GM21825 (cell line): Measurements from ENCODE around the gene DNM1L.
"Not testable (repeated sequence)": the region's sequence is repeated elsewhere in the genome, so short reads cannot be mapped to it uniquely, and the experiment has no call there.

Experiments
- ATAC-seq: cut with Tn5 transposase; IDR thresholded peaks from one replicate; pipeline ENCODE4 v1.9.1; 2021; ENCODE audit warnings: mild to moderate bottlenecking, moderate library complexity; ENCODE audit not compliant: unreplicated experiment

Gene DNM1L

DNA sequence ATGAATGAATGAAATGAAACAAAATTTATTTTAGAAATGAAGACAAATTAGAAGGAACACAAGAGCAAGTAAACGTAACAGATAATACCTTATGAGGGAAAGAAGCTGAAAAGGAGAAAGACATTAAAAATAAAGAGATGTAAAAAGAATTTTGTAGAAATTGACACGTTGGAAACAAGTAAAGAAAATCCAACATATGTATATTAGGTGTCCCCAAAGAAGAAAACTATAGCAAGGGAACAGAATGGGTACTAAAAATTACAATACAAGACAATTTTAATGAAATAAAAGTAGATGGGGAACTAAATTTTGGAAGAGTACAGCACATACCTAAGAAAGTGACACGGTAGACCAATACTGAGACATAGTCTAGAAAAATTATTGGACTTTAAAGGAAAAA is 16.7 kb downstream of the DNM1L start:
- ATAC-seq, result no peak

DNA sequence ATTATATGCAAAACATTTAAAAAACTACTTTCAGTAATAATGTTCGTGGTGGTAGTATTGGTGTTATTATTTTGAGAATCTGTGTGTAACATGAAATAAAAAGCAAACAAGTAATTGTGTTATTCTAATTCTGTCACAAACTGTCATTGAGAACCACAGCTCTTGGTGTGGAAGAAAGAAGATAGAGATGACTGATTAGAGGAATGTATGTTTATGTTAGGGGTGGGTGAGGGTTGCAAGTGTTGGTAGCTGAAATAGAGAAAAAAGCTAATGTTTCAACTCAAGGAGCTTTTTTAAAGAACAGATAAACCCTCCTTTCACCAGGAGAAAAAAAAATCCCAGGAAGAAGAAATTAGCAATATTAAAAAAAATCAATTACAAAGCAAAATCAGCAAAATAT is 18.3 kb downstream of the DNM1L start:
- ATAC-seq, result no peak

- ATAC-seq, result no peak
Measured at GRCh38 chr12:32698285-32698684, 19.2 kb downstream of the DNM1L start.

- ATAC-seq, result not testable (repeated sequence)
Measured at GRCh38 chr12:32699437-32699836, 20.3 kb downstream of the DNM1L start.

DNA sequence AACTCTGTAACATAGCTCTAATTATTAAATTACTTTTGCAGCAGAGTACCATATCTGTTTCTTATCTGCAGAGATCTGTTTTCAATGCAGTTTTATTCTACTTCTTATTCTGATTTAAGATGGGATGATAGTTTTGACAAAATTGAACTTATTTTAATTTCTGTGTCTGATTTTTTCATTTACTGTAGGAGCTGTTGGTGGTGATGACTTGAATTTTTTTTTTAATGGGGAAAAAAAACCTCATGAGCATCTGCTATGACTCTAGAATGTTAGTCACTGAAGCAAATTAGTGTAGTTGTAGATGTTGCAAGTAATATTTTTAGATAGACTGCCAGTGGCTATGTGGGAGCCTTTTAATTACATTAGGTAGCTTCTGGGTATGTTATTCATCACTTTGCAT is 23.4 kb downstream of the DNM1L start:
- no peak for ATAC-seq

GRCh38 chr12:32702946-32703345 is 23.8 kb downstream of the DNM1L start:
- no peak for ATAC-seq

DNA sequence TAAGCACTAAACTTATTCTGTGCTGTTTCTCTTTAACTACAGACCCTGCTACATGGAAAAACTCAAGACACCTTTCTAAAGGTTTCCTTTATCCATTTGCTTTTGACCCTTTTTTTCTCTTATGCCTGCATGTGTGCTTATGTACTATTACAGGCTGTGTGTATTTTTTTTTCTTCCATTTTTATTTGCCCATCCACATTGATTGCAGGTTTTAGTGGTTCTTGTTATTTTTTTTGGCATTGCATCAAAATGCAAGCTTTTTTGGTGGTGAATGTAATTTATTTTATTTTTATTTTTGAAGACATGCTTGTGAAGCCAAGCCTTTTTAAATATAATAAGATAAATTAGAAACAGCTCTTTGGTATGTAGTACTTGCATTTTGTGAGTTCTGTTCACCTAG is 26.7 kb downstream of the DNM1L start:
- ATAC-seq, result no peak

DNA sequence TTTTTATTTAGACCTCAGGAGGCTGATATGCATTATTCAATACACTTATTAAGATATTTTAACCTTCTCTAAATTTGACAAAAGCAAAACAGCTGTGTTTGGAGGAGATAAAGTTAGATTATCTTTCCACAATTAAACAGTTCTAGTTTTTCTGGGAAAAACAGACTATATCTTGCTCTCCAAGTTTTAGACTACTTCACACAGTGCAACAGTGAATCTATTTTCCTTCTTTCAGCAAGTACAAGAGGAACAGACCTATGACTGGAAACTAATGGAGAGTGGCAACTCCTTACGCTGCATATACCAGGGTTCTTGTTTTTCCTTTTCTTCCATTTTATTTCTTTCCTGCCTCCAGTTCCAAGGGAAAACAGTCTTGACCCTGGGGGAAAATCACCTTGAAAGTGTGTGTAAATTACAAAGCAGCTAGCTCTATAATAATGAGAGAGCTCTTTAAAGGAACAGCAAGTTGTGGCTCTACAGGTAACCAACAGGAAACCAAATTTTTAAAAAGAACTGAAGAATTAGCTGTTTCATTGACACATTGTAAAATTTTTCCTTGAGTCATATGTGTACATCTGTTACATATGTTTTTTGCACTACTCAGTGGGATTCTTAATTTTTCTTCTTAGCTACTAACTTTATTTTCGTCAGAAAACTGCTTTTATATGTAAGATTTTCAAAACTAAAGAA is 27.4 kb downstream of the DNM1L start:
- ATAC-seq, result no peak

GRCh38 chr12:32708926-32709325 is 29.8 kb downstream of the DNM1L start:
- no peak for ATAC-seq

- no peak for ATAC-seq
Measured at GRCh38 chr12:32714772-32715171, 35.7 kb downstream of the DNM1L start.

GRCh38 chr12:32718926-32719325 is 39.8 kb downstream of the DNM1L start:
- no peak for ATAC-seq

- not testable (repeated sequence) for ATAC-seq
Measured at GRCh38 chr12:32725308-32725707, 46.2 kb downstream of the DNM1L start.

GRCh38 chr12:32726286-32726685 is 47.2 kb downstream of the DNM1L start:
- ATAC-seq, result no peak

DNA sequence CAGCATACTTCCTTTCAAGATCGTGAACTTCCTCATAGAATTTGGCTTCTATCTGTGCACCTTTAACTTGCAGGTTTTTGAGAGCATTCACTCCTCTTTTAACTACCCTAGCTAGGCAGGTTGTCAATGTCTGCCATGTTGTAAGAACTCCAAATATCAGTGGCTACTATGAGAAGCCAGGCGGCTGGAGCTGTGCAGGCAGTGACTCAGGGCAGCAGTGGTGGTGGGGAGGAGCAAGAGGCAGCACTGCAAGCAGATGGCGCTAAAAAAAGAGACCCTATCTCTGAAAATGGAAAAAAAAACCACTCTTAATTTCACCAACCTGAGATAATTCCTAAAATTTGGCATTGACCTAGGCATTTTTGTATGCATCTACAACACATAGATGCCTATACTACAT is 48.1 kb downstream of the DNM1L start:
- no peak for ATAC-seq

- ATAC-seq, result no peak
Measured at GRCh38 chr12:32734952-32735351, 55.9 kb downstream of the DNM1L start.

- no peak for ATAC-seq
Measured at GRCh38 chr12:32736445-32736844, 57.3 kb downstream of the DNM1L start.

DNA sequence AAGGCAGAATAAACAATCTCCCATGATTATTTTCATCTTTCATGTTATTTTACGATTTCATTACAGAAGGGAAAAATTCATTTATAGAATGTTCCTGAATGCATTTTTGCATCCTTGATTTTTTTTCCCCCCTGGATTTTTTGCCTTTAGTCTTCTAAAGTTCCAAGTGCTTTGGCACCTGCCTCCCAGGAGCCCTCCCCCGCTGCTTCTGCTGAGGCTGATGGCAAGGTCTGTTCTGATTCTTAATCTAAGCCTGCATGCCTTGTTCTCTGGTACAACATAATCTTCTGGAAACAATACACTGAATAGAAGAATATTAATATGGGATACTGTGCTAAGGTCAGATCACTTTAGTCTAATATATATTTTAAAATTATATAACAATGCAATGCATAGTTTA is 58.6 kb downstream of the DNM1L start:
- no peak for ATAC-seq

DNA sequence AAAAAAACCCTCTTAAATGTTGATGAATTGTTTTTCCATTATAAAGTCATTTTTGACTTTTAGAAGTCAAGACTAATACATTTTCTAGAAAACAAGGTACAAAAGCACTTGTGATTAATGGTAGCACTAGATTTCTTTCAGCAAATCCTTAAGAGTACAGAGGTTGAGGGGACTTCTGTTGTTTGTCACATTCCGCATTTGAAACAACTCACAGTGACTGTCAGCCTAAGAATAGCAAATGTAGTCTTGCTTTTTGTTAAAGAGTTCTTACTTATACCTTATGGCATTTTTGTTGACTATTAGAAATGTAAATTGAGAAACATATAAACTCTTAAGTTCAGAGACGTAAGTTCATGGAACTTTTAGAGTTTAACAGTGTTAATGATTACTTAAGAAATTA is 60.2 kb downstream of the DNM1L start:
- no peak for ATAC-seq

- ATAC-seq, result no peak
Measured at GRCh38 chr12:32742133-32742532, 63.0 kb downstream of the DNM1L start.

DNA sequence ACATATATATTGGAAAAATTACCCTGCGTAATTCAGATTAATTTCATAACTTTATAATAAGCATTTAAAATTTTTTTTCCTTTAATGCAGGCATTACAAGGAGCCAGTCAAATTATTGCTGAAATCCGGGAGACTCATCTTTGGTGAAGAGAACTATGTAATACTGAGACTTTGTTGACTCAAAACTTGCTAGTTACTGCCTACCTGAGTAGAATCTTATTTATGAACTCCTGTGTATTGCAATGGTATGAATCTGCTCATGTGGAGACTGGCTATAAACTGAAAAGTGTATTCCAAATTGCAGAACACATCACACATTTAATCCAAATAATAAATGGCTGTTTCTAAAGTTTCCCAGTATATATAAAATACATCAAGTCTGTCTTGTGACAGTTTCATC is 64.2 kb downstream of the DNM1L start:
- ATAC-seq, result no peak

- no peak for ATAC-seq
Measured at GRCh38 chr12:32753605-32754004, 74.5 kb downstream of the DNM1L start.

DNA sequence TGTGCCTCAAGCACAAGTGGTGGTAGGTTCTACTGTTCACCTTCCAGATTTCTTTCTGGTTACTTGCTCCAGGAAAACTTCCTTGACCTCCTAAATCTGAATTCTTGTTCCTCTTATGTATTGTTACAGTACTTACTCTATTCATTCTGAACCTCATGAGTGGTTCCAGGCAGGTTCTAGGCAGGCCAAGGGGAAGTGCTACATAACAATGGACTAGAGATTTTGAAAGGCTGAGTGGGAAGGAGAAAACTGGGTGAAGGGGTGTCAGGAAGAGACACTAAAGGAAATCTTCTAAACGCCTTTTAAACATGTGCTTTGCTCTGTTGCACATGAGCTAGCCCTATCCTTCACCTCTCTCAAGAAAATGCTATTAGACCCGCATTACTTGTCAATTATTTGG is 75.0 kb downstream of the DNM1L start:
- ATAC-seq, result no peak

DNA sequence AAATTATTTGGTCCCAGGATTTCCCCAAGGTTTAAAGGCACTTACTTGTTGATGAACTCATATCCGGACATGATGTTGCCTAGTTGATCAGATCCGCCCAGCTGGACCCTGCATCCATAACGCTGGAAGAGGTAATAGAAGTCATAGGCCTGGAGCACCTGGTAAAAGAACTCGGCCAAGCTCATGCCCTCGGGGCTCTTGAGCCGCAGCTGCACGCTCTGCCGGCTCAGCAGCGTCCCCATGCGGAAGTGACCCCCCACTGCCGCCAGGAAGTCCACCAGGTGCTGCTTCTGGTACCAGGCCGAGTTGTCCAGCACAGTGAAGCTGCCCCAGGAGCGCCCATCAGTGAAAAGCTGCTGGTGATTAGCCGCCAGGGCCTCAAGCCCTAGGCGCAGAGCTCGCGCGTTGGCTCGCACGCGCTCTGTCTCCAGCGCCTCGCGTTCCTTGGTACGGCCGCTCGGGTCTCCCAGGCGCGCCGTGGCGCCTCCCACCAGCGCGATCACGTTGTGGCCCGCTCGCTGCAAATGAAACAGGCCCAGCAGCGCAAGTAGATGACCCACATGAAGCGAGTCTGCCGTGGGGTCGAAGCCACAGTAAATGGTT is 76.1 kb downstream of the DNM1L start:
- peak; percentile 71 for ATAC-seq
